K562 treated with DMSO at 1 percent for 24 hours (cell line): Measurements from ENCODE around the gene CHID1. TPM values are rescaled to one million over a fixed set of nuclear protein-coding genes. Genes with fewer than 3 reads are reported as not detected.

ENCODE experiments used
- total RNA-seq: library from RNA; unstranded; fragments of 300-600 nt; gene quantifications from 2 replicates; pipeline ENCODE4 v1.2.3, GENCODE V29; 2022; ENCODE audit warnings: low read depth; ENCODE audit not compliant: insufficient read depth

CHID1 gene
- 75.4 and 78.7 TPM in 2 replicates for total RNA-seq

GRCh38 chr11:910589-911030 is at the start of gene CHID1:
CHID1 (minus strand) TSS chr11:910810; CDS start chr11:904816, 5,994 bp downstream.

GRCh38 chr11:925496-926301 is 15.1 kb upstream of the CHID1 start, which contains the start of gene AP2A2:
AP2A2 (plus strand) TSS chr11:925870; CDS start chr11:926022, 152 bp downstream.

GRCh38 chr11:842370-843002 is 68.1 kb downstream of the CHID1 start, which contains the start of the genes POLR2L and TSPAN4:
POLR2L (minus strand) TSS chr11:842529; CDS start chr11:842508, 21 bp downstream.
TSPAN4 (plus strand) TSS chr11:842852; CDS start chr11:850305, 7,453 bp downstream.

GRCh38 chr11:832529-833113 is 78.0 kb downstream of the CHID1 start, which contains the start of gene CD151:
CD151 (plus strand) TSS chr11:832952; CDS start chr11:836070, 3,118 bp downstream.

GRCh38 chr11:827897-828192 is 82.8 kb downstream of the CHID1 start, which contains the start of gene CRACR2B:
CRACR2B (plus strand) TSS chr11:827919; CDS start chr11:828608, 689 bp downstream.

GRCh38 chr11:818396-819128 is 92.0 kb downstream of the CHID1 start, which contains the start of gene PNPLA2:
PNPLA2 (plus strand) TSS chr11:818914; CDS start chr11:819719, 805 bp downstream.

Other genes starting within 250 kb of the CHID1 start
- 87.3 and 88.1 TPM in 2 replicates for gene DEAF1, start 215.6 kb downstream of the CHID1 start, total RNA-seq
- 21.3 and 25.2 TPM in 2 replicates for gene TMEM80, start 215.0 kb downstream of the CHID1 start, total RNA-seq
- 7.8 and 11.6 TPM in 2 replicates for gene EPS8L2, start 204.6 kb downstream of the CHID1 start, total RNA-seq
- gene TALDO1, start 163.3 kb downstream of the CHID1 start, total RNA-seq: 501 and 539 TPM in 2 replicates
- gene GATD1, start 133.3 kb downstream of the CHID1 start, total RNA-seq: 71.7 and 110 TPM in 2 replicates
- gene CEND1, start 120.7 kb downstream of the CHID1 start, total RNA-seq: 1.6 TPM in 1 of 2 replicates, not detected in the other
- gene SLC25A22, start 112.5 kb downstream of the CHID1 start, total RNA-seq: 35.7 and 42.0 TPM in 2 replicates
- 29.6 and 32.0 TPM in 2 replicates for gene PIDD1, start 105.6 kb downstream of the CHID1 start, total RNA-seq
- 1,895 and 1,983 TPM in 2 replicates for gene RPLP2, start 100.8 kb downstream of the CHID1 start, total RNA-seq
- gene PNPLA2, start 91.9 kb downstream of the CHID1 start, total RNA-seq: 201 and 202 TPM in 2 replicates
- 35.3 and 36.8 TPM in 2 replicates for gene CRACR2B, start 82.9 kb downstream of the CHID1 start, total RNA-seq
- gene CD151, start 77.9 kb downstream of the CHID1 start, total RNA-seq: 198 and 203 TPM in 2 replicates
- 74.9 and 76.7 TPM in 2 replicates for gene POLR2L, start 68.3 kb downstream of the CHID1 start, total RNA-seq
- 17.2 and 27.2 TPM in 2 replicates for gene TSPAN4, start 68.0 kb downstream of the CHID1 start, total RNA-seq
- 49.4 and 51.6 TPM in 2 replicates for gene AP2A2, start 15.1 kb upstream of the CHID1 start, total RNA-seq
- not detected in 2 replicates for gene MUC6, start 125.9 kb upstream of the CHID1 start, total RNA-seq
- not detected in 2 replicates for gene MUC2, start 164.1 kb upstream of the CHID1 start, total RNA-seq
- not detected in 2 replicates for gene MUC5AC, start 247.1 kb upstream of the CHID1 start, total RNA-seq